Upper lobe of left lung (tissue), 4 donors: Measurements from ENCODE around the gene GALNS.

Experiments used
- CTCF ChIP-seq, 6 experiments: fragments of 450-650 bp in 4 of 6; fragments of 200-600 bp in 2 of 6; sonication (generic) in 2 of 6; IDR thresholded peaks; one replicate each; pipeline ENCODE4 v1.5.1; 2016 to 2019; ENCODE audit warnings: antibody characterized with exemption in 6 of 6
- EP300 ChIP-seq, 4 donors: sonication (generic); formaldehyde crosslinking; IDR thresholded peaks; one replicate each; pipeline ENCODE4 v1.5.1; 2017; ENCODE audit warnings: antibody characterized with exemption in 4 of 4, control low read depth in 2 of 4
- POLR2A ChIP-seq, 4 donors: fragments of 450-650 bp; IDR thresholded peaks; one replicate each; pipeline ENCODE4 v1.5.1; 2016 to 2017; ENCODE audit warnings: antibody characterized with exemption in 4 of 4, mild to moderate bottlenecking in 2 of 4

- TF ChIP-seq EP300 (IDR thresholded peaks at IDR 0.05) (no peak), CTCF (IDR thresholded peaks at IDR 0.05) (no peak), POLR2A (IDR thresholded peaks at IDR 0.05) (no peak)
Measured at GRCh38 chr16:88880226-88881006, 23.7 kb upstream of the GALNS start.
